Right ventricle myocardium superior (tissue), 1 donor: Measurements from ENCODE around the gene GABBR1. TPM values are rescaled to one million over a fixed set of nuclear protein-coding genes. Genes with fewer than 3 reads are reported as not detected.
A peak's percentile ranks its signal among the peaks of the same experiment; 100 is the strongest.

Experiments used
- ATAC-seq: fragments of 200-7000 bp; cut with Tn5 transposase; one replicate; pipeline ENCODE4 v1.9.1; 2020; ENCODE audit warnings: mild to moderate bottlenecking; ENCODE audit not compliant: poor library complexity
- DNase-seq: peaks from one replicate; pipeline ENCODE4 v3.0.0-alpha.2; 2020
- intact Hi-C: fragments of 100-400 bp; cut with DNase I; formaldehyde crosslinking; loops from one replicate; pipeline ENCODE4 v1.11.2; 2022
- total RNA-seq: library from RNA; stranded (reverse); fragmentation: NEBNext Ultra II Directional; extraction: Animal tissue kit (Norgen Biotek cat#: 25700); gene quantifications from one replicate; pipeline ENCODE4 v1.2.1, GENCODE V29; 2021
- donor health status: DM: no; HTN: yes; CAD: no; lungs with severe emphysema.

Gene GABBR1
- total RNA-seq, 1 donor from 2014 or later, result 18.4 TPM

- ATAC-seq (no peak), DNase-seq (no peak)
- intact Hi-C loops, result no loop called here
Measured at GRCh38 chr6:29596381-29596900, 36.5 kb downstream of the GABBR1 start.

- DNase-seq, result no peak
- intact Hi-C loops, result no loop called here
- no peak for ATAC-seq
Measured at GRCh38 chr6:29593199-29593855, 39.7 kb downstream of the GABBR1 start.

GRCh38 chr6:29591677-29592076, 41.3 kb downstream of the GABBR1 start:
- intact Hi-C loops, result no loop called here
- ATAC-seq (no peak), DNase-seq (no peak)

GRCh38 chr6:29590218-29590808, 42.7 kb downstream of the GABBR1 start:
- intact Hi-C loops, result no loop called here

GRCh38 chr6:29589423-29590048, 43.4 kb downstream of the GABBR1 start:
- DNase-seq, result no peak
- intact Hi-C loops, result loop anchor here (5.0 kb wide), 1 partner anchor 902 kb away; no protein-coding TSS in a partner anchor

More at GRCh38 chr6:29590218-29590808, 42.7 kb downstream of the GABBR1 start:
- ATAC-seq, result no peak
- DNase-seq, result no peak

GRCh38 chr6:29584821-29585220, 48.2 kb downstream of the GABBR1 start, which contains the start of gene OR2H2:
TSS of gene OR2H2 (plus strand) at chr6:29585121. CDS start at chr6:29587945, 2,824 bp downstream.
- intact Hi-C loops, result loop anchor here (5.0 kb wide), 1 partner anchor 898 kb away; no protein-coding TSS in a partner anchor
- no peak for ATAC-seq
- DNase-seq, result no peak

More at GRCh38 chr6:29589423-29590048, 43.4 kb downstream of the GABBR1 start:
- peak; percentile 73 for ATAC-seq

GRCh38 chr6:29577544-29577943, 55.4 kb downstream of the GABBR1 start:
- DNase-seq (no peak), ATAC-seq (no peak)
- intact Hi-C loops, result no loop called here

GRCh38 chr6:29576056-29576455, 56.9 kb downstream of the GABBR1 start:
- intact Hi-C loops, result no loop called here
- DNase-seq, result no peak
- ATAC-seq, result no peak

- ATAC-seq (no peak), DNase-seq (no peak)
- intact Hi-C loops, result no loop called here
Measured at GRCh38 chr6:29567991-29568390, 65.0 kb downstream of the GABBR1 start.

GRCh38 chr6:29567541-29567940, 65.4 kb downstream of the GABBR1 start:
- no peak for DNase-seq
- intact Hi-C loops, result no loop called here
- no peak for ATAC-seq

GRCh38 chr6:29566856-29567255, 66.1 kb downstream of the GABBR1 start:
- DNase-seq (no peak), ATAC-seq (no peak)
- intact Hi-C loops, result no loop called here

GRCh38 chr6:29564875-29565274, 68.1 kb downstream of the GABBR1 start:
- no peak for ATAC-seq
- no peak for DNase-seq
- intact Hi-C loops, result no loop called here

- ATAC-seq (no peak), DNase-seq (no peak)
- intact Hi-C loops, result no loop called here
Measured at GRCh38 chr6:29563435-29563965, 69.5 kb downstream of the GABBR1 start.

- no peak for DNase-seq
- ATAC-seq, result no peak
- intact Hi-C loops, result no loop called here
Measured at GRCh38 chr6:29561606-29562181, 71.3 kb downstream of the GABBR1 start.

GRCh38 chr6:29561091-29561490, 71.9 kb downstream of the GABBR1 start:
- ATAC-seq (no peak), DNase-seq (no peak)
- intact Hi-C loops, result no loop called here

- DNase-seq (no peak), ATAC-seq (no peak)
- intact Hi-C loops, result no loop called here
Measured at GRCh38 chr6:29559524-29560287, 73.3 kb downstream of the GABBR1 start, which contains the start of gene UBD. TSS of gene UBD (minus strand) at chr6:29559732. CDS start at chr6:29559701, 31 bp downstream.

GRCh38 chr6:29558439-29559079, 74.4 kb downstream of the GABBR1 start:
- ATAC-seq (no peak), DNase-seq (no peak)
- intact Hi-C loops, result no loop called here

GRCh38 chr6:29557320-29557719, 75.7 kb downstream of the GABBR1 start:
- ATAC-seq, result no peak
- no peak for DNase-seq
- intact Hi-C loops, result no loop called here
